BJ (cell line): ENCODE data around the gene ATXN10. TPM values are rescaled to one million over a fixed set of nuclear protein-coding genes. Genes with fewer than 3 reads are reported as not detected.

ENCODE experiments used
- CTCF ChIA-PET: fragments of 350-600 bp; formaldehyde crosslinking; extraction: SDS; loops from one replicate; lab custom pipeline; 2021; ENCODE audit warnings: antibody characterized with exemption, inconsistent platforms; lab: Yijun Ruan, JAX
- POLR2A ChIA-PET: fragments of 300-600 bp; sonication (Branson Sonifier 250); formaldehyde crosslinking; extraction: SDS; loops from one replicate; lab custom pipeline; 2021; ENCODE audit warnings: antibody characterized with exemption; lab: Charles Lee
- DNase-seq: peaks from one replicate; pipeline ENCODE4 v3.0.0-alpha.2; 2011; ENCODE audit warnings: low read depth
- H3K27me3 ChIP-seq: 2 replicates; pipeline ENCODE4 v1.6.0; 2011; ENCODE audit warnings: low read length; ENCODE audit not compliant: control insufficient read depth, insufficient read depth
- H3K36me3 ChIP-seq: 2 replicates; pipeline ENCODE4 v1.5.1; 2011; ENCODE audit warnings: low read length; ENCODE audit not compliant: control insufficient read depth, insufficient read depth
- H3K4me3 ChIP-seq: 2 replicates; pipeline ENCODE4 v1.5.1; 2011; ENCODE audit warnings: low read depth, mild to moderate bottlenecking, control low read depth, low read length
- polyA plus RNA-seq: library from polyadenylated mRNA; depleted of rRNA; stranded (reverse); fragments of >200 nt; gene quantifications from 2 replicates; pipeline ENCODE4 v1.2.3, GENCODE V29; 2011; rRNA removed
- small RNA-seq: library from RNA; depleted of rRNA; stranded (forward); fragments of <200 nt; gene quantifications from one replicate; pipeline ENCODE3, GENCODE V24; 2012; ENCODE audit warnings: low replicate concordance, low read depth; ENCODE audit not compliant: insufficient read length
- TF ChIP-seq, protein P1 (sequence below): IDR thresholded peaks from 2 replicates; pipeline ENCODE4 v1.5.1; 2011; ENCODE audit warnings: low read depth, mild to moderate bottlenecking, control low read depth, inconsistent platforms, low read length, moderate library complexity; ENCODE audit not compliant: insufficient read depth

ATXN10 gene
- polyA plus RNA-seq, 1 experiment: 328 TPM

DNA sequence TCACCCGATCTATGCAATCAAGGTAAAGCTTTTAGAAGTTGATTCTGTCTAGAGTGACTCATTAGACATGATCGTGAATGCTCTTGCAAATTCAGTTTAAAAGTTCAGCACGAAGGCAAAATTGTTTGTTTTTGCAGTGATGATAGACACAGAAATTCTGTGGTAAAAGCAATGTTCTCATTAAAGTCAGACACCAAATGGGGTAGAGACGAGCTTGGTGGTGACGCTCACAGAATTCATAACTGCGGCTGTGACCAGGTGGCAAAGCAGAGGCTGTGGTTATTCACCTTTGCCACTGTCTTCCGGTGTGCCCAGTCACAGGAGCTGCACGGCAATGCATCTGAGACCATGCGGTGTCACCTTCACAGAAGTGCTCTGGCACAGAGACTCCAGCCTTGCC lies 221.9 kb downstream of the ATXN10 start:
- TF ChIP-seq, protein P1, sequence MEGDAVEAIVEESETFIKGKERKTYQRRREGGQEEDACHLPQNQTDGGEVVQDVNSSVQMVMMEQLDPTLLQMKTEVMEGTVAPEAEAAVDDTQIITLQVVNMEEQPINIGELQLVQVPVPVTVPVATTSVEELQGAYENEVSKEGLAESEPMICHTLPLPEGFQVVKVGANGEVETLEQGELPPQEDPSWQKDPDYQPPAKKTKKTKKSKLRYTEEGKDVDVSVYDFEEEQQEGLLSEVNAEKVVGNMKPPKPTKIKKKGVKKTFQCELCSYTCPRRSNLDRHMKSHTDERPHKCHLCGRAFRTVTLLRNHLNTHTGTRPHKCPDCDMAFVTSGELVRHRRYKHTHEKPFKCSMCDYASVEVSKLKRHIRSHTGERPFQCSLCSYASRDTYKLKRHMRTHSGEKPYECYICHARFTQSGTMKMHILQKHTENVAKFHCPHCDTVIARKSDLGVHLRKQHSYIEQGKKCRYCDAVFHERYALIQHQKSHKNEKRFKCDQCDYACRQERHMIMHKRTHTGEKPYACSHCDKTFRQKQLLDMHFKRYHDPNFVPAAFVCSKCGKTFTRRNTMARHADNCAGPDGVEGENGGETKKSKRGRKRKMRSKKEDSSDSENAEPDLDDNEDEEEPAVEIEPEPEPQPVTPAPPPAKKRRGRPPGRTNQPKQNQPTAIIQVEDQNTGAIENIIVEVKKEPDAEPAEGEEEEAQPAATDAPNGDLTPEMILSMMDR: no peak
- POLR2A ChIA-PET: no interaction called here
- no peak overlapping the region for H3K4me3 ChIP-seq
- peaks cover 12% of the 10 kb centered on the region for H3K27me3 ChIP-seq
- DNase-seq: no peak
- CTCF ChIA-PET: no interaction called here
- H3K36me3 ChIP-seq: no peaks in the 10 kb centered on the region

Small RNA genes lying within 50 kb of the gene (small RNA-seq; reads per million reads assigned to genes)
- gene MIR4762: not detected
- gene RNU6-1161P: not detected

Other genes starting within 250 kb of the ATXN10 start
- 681 and 1,033 TPM in 2 replicates for gene FBLN1, start 169.0 kb upstream of the ATXN10 start, polyA plus RNA-seq